Erythroblast (primary cell): ENCODE data around the gene UBXN2A.
A peak's percentile ranks its signal among the peaks of the same experiment; 100 is the strongest.
"Not testable (repeated sequence)": the region's sequence is repeated elsewhere in the genome, so short reads cannot be mapped to it uniquely, and the experiment has no call there.

ENCODE experiments used
- DNase-seq, 2 experiments: peaks; one replicate each; lab custom pipeline; 2025; lab: John Stamatoyannopoulos, UW
- GATA1 ChIP-seq: IDR thresholded peaks from 2 replicates; pipeline ENCODE4 v1.6.1; 2011; ENCODE audit warnings: low read depth, mild to moderate bottlenecking, control low read depth, low read length, moderate library complexity
- POLR2A ChIP-seq: IDR thresholded peaks from 2 replicates; pipeline ENCODE4 v1.6.1; 2011; ENCODE audit warnings: mild to moderate bottlenecking, low read length

The UBXN2A gene

DNA sequence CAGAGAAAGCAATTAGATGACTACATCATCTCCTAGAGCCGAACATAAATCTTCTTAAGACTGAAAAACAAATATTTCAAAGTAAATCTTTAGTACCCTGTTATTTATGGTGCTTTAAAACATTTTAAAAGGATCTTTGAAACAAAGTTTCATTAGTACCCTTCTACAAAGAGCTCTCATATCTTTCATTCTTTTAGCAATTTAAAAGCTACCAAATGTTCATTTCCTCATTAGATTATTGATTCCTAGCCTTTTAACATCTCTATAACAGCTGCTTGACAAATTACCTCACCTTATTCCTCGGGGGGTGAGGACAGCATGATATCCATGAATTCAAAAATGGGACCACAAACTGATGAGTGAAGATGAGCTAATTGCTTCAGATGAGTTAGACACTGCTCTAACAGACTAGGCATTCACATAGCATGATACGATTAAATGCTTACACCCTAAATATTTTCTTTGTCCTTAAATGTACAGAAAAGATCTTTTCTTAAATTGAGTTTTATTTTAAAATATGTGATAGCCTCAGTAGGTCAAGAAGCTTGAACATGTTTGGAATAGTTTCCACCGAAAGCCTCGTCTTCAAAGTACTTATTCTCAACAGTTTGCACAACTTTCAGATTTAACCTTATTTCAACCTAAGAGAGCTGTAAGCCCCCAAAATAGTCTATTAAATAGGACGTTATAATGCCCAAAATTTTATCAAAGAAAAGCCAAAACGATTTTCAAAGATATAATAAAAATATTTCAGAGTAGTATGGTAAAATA, 15.5 kb upstream of the UBXN2A start:
- DNase-seq, result peak in 1 of 2 experiments; percentile 25
- TF ChIP-seq POLR2A (no peak), GATA1 (no peak)

- TF ChIP-seq POLR2A (peak; percentile 46), GATA1 (no peak)
- DNase-seq, result peak; percentile 76 to 79
Observed at GRCh38 chr2:23925702-23926289, 14.5 kb upstream of the UBXN2A start.

DNA sequence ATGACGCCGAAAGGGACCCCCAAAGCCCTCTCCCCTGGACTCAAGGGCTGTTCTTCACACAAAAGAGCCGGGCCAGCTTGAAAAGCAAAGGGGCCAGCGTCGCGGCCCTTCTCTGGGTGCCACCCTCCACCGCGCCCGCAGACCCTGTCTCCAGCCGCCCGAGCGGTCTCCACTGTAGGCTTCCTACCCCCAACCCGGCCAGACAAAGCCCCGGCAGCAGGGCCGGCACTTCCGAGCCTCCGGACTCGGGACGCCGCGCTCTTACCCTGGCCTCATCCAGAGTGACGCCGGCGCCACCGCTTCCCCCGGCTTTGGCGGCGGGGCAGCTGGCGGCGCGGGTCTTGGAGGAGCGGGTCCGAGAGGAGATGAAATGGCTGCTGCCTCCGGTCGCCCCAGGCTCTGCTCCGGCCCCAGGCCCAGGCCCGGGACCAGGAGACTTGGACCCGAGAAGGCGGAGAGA, 13.9 kb upstream of the UBXN2A start:
- DNase-seq, result peak; percentile 67 to 81
- TF ChIP-seq GATA1 (no peak), POLR2A (no peak)

- DNase-seq, result peak; percentile 97 to 99
- TF ChIP-seq POLR2A, result peak; percentile 93
- TF ChIP-seq GATA1, result no peak
Observed at GRCh38 chr2:23926750-23927571, 13.3 kb upstream of the UBXN2A start, which contains the start of gene ATAD2B. Gene ATAD2B, minus strand, starts transcription at chr2:23927123. Its CDS starts 353 bp downstream, at chr2:23926770.

GRCh38 chr2:23934259-23934658, 6.0 kb upstream of the UBXN2A start:
- TF ChIP-seq POLR2A (no peak), GATA1 (no peak)
- DNase-seq, result no peak

DNA sequence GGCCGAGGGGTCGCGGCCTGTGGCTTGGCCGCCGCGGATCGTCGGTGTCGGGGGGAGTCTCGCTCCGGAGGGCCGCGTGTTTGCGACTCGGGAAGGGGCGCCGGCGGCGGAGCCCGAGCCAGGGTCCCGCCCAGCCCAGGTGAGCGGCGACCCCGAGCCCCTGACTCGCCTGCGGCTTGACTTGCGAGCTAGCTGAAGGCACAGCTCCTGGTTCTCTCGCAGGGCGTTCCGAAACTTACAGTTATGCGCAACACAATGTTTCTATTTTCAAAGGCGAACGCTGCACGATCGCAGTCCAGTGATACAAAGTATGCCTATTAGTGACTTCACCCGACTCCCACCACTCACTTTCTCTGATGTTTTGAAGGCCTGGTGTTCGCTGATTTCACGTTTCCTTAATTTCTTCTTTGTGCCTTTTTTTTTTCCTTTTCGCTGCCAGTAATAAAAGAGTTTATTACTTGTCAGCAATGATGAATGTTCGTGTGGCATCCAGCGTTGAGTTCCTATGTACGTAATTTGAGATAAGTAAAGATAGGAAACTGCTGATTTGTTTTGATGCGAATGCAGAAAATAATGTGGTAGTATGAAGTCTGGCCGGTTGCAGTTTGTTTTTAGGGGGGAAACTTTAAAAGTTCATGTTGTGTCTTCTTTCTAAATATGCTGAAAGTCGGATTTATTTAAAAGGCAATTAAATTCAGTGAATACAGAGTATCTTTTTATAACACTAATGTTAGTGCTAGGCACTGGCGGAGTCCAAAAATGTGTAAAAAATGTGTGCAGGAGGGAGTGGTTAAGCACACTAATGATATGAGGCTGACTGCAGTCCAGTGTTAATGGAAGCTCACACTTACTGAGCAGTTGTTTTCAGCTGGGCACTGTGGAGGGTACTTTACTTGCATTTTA, 706 bp downstream of the UBXN2A start:
- peak; percentile 69 to 78 for DNase-seq
- TF ChIP-seq GATA1 (no peak), POLR2A (no peak)

DNA sequence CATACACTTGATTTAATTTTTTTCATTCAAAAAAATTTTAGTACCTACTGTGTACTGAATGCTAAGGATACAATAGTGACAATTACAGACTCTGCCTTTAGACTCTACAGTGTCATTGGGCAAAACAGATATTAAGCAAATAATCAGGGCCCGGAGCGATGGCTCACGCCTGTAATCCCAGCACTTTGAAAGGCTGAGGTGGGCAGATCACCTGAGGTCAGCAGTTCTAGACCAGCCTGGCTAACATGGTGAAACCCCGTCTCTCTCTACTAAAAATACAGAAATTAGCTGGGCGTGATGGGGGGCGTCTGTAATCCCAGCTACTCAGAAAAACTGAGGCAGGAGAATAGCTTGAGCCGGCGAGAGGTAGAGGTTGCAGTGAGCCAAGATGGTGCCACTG, 1.4 kb downstream of the UBXN2A start:
- no peak for DNase-seq
- no peak for TF ChIP-seq POLR2A
- TF ChIP-seq GATA1, result no peak

- no peak for DNase-seq
- TF ChIP-seq POLR2A (no peak), GATA1 (no peak)
Observed at GRCh38 chr2:23943666-23944065, 3.4 kb downstream of the UBXN2A start.

DNA sequence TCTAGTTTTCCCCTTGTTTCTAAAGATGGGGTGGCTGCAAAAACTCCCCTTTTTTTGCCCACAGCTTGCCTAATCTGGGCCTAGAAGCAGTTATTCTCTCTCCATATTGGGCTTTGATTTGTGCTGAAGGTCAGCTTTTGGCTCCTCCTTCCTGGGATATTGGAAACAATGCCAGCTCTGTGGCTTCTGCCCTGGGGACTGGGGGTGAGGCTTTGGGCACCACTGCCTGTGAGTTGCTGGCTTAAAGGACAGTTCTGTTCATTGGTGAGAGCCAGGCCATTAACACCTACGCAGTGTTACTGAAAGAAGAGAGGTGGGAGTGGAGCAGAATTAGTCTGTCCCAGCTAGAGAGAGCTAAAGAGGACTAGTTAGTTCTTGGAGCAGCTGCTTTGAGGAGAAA, 4.3 kb downstream of the UBXN2A start:
- DNase-seq, result no peak
- no peak for TF ChIP-seq POLR2A
- TF ChIP-seq GATA1, result no peak

- DNase-seq, result no peak
- TF ChIP-seq GATA1 (no peak), POLR2A (no peak)
Observed at GRCh38 chr2:23944976-23945375, 4.7 kb downstream of the UBXN2A start.

- no peak for TF ChIP-seq GATA1
- TF ChIP-seq POLR2A, result no peak
- DNase-seq, result no peak
Observed at GRCh38 chr2:23947350-23947749, 7.1 kb downstream of the UBXN2A start.

DNA sequence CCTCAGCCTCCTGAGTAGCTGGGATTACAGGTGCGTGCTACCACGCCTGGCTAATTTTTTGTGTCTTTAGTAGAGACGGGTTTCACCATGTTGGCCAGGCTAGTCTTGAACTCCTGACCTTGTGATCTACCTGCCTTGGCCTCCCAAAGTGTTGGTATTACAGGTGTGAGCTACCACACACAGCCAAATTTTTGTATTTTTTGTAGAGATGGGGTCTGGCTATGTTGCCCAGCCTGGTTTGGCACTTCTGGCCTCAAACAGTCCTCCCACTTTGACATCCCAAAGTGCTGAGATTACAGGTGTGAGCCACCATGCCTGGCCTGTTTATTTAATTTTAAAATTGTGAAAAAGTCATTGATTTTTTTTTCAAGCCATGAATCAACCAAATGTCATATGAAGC, 12.3 kb downstream of the UBXN2A start:
- DNase-seq, result not testable (repeated sequence)

GRCh38 chr2:23953625-23954024, 13.4 kb downstream of the UBXN2A start:
- no peak for DNase-seq
- no peak for TF ChIP-seq GATA1
- no peak for TF ChIP-seq POLR2A
